Measurements from ENCODE around the gene GLRX. TPM values are rescaled to one million over a fixed set of nuclear protein-coding genes. Genes with fewer than 3 reads are reported as not detected.
A peak's percentile ranks its signal among the peaks of the same experiment; 100 is the strongest.

GLRX gene
- total and polyA plus RNA-seq, 10 of the 15 experiments (the other 5 are each of a cell fraction or from before 2014, with no cell fraction given) = 63.0 to 366 (median 186) TPM

- Histone ChIP-seq H3K27me3 (replicated peaks in 1 of 2; ENCODE audit: control insufficient read depth in 2 of 2, insufficient read depth in 2 of 2, low read length in 1 of 2) (no peaks in the 10 kb centered on the region), H2AFZ (ENCODE audit: control insufficient read depth, low read depth, low read length) (no peak overlapping the region), H3K9me3 (replicated peaks; ENCODE audit: control insufficient read depth, insufficient read depth, low read length) (no peaks in the 10 kb centered on the region), H3K4me3 (no peak overlapping the region), H3K36me3 (ENCODE audit: control insufficient read depth in 2 of 2, insufficient read depth in 2 of 2, low read length in 1 of 2) (no peaks in the 10 kb centered on the region), H3K4me1 (ENCODE audit: control insufficient read depth, insufficient read depth, low read length) (peaks cover 16% of the 10 kb centered on the region), H3K9ac (ENCODE audit: control insufficient read depth, insufficient read depth, low read length) (no peak overlapping the region), H4K20me1 (ENCODE audit: control insufficient read depth, insufficient read depth) (no peaks in the 10 kb centered on the region), H3K4me2 (ENCODE audit: control insufficient read depth, insufficient read depth) (no peak overlapping the region), H3K79me2 (ENCODE audit: control insufficient read depth, insufficient read depth, low read length) (no peaks in the 10 kb centered on the region), H3K27ac (ENCODE audit: control insufficient read depth, insufficient read depth) (no peak overlapping the region)
- CTCF ChIA-PET = interaction anchor here (0.9 to 20.1 kb wide), 8 partner anchors 9 to 744 kb away, joined by 3 to 360 read pairs (median 4); no protein-coding TSS in a partner anchor
- no TSS peak for BruUV-seq (replicated peaks)
- TF ChIP-seq ZBTB40 (IDR thresholded peaks at IDR 0.05; ENCODE audit: borderline replicate concordance) (no peak), WRNIP1 (IDR thresholded peaks at IDR 0.05; ENCODE audit: borderline replicate concordance, low read depth, low read length) (no peak)
- ATAC-seq (no peak), FAIRE-seq (peak; percentile 27), DNase-seq (ENCODE audit: low read depth, low spot score) (no peak)
- 64% methylated on average over 12 of the region's 12 CpGs for WGBS (ENCODE audit: insufficient coverage, insufficient replicate concordance, low lambda C conversion rate, missing lambda C conversion rate)
- RAD21 ChIA-PET (ENCODE audit: unreplicated experiment) = interaction anchor here (0.6 to 13.6 kb wide), 5 partner anchors 13 to 746 kb away, joined by 3 to 182 read pairs (median 4); no protein-coding TSS in a partner anchor
- intact Hi-C loops (cut with micrococcal nuclease; ENCODE audit: unreplicated experiment) = loop anchor here (5.0 kb wide), 2 partner anchors 220 to 580 kb away; no protein-coding TSS in a partner anchor
- in situ Hi-C loops (cut with MboI) = loop anchor here (5.0 kb wide), 3 partner anchors 480 to 745 kb away; no protein-coding TSS in a partner anchor
- SMC1A ChIA-PET (ENCODE audit: uncharacterized antibody, unreplicated experiment) = interaction anchor here (1.0 to 18.3 kb wide), 9 partner anchors 8 to 481 kb away, joined by 3 to 289 read pairs (median 3); no protein-coding TSS in a partner anchor
- POLR2A ChIA-PET = no interaction called here
These were observed 34.8 kb upstream of the GLRX start for GRCh38 chr5:95857185-95857945.
